GM19397 (cell line): ENCODE measurements around the gene FLYWCH1.
"Not testable (repeated sequence)": the region's sequence is repeated elsewhere in the genome, so short reads cannot be mapped to it uniquely, and the experiment has no call there.

ENCODE experiments used
- ATAC-seq: cut with Tn5 transposase; IDR thresholded peaks from one replicate; pipeline ENCODE4 v1.9.1; 2021; ENCODE audit warnings: mild to moderate bottlenecking, moderate library complexity; ENCODE audit not compliant: unreplicated experiment

FLYWCH1 gene

GRCh38 chr16:2899564-2900072, 12.1 kb upstream of the FLYWCH1 start:
- no peak for ATAC-seq

- no peak for ATAC-seq
Observed at GRCh38 chr16:2900526-2901075, 11.1 kb upstream of the FLYWCH1 start.

GRCh38 chr16:2902337-2903130, 9.2 kb upstream of the FLYWCH1 start:
- ATAC-seq, result no peak

GRCh38 chr16:2904100-2904921, 7.4 kb upstream of the FLYWCH1 start:
- peak; percentile 46 for ATAC-seq

- ATAC-seq, result peak; percentile 20
Observed at GRCh38 chr16:2904922-2905240, 6.8 kb upstream of the FLYWCH1 start.

GRCh38 chr16:2905241-2905987, 6.3 kb upstream of the FLYWCH1 start:
- peak; percentile 67 for ATAC-seq

GRCh38 chr16:2905988-2906387, 5.7 kb upstream of the FLYWCH1 start:
- ATAC-seq, result no peak

GRCh38 chr16:2907084-2907753, 4.5 kb upstream of the FLYWCH1 start:
- ATAC-seq, result not testable (repeated sequence)

- ATAC-seq, result no peak
Observed at GRCh38 chr16:2910441-2910969, 1.2 kb upstream of the FLYWCH1 start.

GRCh38 chr16:2912330-2913199, 834 bp downstream of the FLYWCH1 start:
- no peak for ATAC-seq

GRCh38 chr16:2913603-2914002, 1.9 kb downstream of the FLYWCH1 start:
- no peak for ATAC-seq

GRCh38 chr16:2914233-2914632, 2.5 kb downstream of the FLYWCH1 start:
- ATAC-seq, result no peak

- no peak for ATAC-seq
Observed at GRCh38 chr16:2915196-2915929, 3.6 kb downstream of the FLYWCH1 start.

- no peak for ATAC-seq
Observed at GRCh38 chr16:2919511-2920255, 8.0 kb downstream of the FLYWCH1 start.

- ATAC-seq, result no peak
Observed at GRCh38 chr16:2923481-2923880, 11.8 kb downstream of the FLYWCH1 start.

GRCh38 chr16:2924901-2925755, 13.4 kb downstream of the FLYWCH1 start:
- ATAC-seq, result no peak
